Measurements from ENCODE around the gene OBSCN.
A peak's percentile ranks its signal among the peaks of the same experiment; 100 is the strongest.

The OBSCN gene

DNA sequence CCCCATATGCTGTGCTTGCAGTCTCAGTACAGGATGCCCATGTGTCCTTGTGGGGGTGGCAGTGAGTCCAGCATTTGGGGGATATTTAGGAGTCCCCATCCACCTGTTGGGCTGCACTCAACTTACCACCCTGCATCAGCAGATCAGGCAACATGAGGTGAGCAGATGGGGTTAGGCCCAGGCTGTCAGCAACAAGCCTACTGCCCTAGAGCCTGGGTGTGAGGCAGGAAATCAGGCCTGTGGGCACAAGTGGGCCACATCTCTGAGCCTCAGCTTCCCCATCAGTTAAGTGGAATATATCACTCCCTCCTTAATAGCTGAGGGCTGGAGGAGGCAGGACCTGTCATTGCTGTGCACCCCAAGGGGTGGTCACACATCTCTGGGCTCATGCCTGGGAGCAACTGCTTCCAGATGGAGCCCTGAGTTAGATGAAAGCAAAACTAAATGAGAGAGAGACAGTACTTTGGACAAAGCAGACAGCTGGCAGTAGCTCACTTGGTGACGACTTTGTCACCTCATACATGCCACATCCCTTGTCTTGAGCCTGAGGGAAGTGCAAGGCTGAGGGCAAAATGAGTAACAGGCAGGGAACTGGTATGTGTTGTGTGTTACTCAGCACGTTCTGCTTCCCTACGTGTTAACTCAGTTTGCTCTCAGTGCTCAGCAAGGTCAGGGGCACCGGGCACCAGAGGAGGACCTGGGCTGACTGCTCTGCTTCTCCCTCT is 150.4 kb downstream of the OBSCN start:
- peak; percentile 43 for DNase-seq (ENCODE audit: low read depth)

DNA sequence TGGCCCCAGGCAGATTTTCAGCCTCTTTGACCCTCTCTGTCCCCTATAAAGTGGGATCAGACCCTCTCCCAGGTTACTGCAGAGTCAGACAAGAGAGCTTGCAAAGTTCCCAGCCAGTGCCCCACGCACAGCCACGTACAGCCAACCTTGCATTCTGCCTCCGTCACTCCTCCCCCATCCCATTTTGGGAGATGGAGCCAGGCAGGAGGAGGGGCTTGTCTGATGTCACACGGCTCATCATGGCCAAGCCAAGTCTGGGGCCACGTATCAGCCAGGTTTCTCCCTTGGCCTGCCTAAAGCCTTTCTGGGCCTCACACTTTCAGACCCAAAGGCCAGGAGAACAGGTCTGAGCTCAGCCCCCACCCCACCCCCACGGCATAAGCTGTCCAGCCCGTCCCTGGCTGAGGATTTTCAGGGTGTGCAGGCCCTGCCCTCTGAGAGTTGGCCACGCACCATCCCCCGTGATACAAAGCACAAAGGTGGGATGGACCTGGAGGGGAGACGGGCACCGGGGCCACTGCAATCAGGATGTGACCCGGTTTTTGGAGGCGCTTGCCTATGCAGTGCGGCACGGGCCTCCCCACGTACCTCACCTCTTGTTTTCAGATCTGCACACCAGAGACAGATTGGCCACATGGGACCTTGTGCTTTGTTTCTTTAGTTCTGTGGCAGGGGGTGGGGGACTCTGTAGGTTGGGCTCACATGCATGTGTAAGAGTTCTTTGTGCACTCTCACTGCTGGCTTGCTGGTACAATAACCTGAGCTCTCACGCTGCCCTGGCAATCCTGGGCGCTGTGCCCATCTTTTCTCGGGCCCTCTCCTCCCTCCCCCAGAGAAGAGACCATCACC is 151.1 kb downstream of the OBSCN start:
- DNase-seq (ENCODE audit: low read depth), result no peak

DNA sequence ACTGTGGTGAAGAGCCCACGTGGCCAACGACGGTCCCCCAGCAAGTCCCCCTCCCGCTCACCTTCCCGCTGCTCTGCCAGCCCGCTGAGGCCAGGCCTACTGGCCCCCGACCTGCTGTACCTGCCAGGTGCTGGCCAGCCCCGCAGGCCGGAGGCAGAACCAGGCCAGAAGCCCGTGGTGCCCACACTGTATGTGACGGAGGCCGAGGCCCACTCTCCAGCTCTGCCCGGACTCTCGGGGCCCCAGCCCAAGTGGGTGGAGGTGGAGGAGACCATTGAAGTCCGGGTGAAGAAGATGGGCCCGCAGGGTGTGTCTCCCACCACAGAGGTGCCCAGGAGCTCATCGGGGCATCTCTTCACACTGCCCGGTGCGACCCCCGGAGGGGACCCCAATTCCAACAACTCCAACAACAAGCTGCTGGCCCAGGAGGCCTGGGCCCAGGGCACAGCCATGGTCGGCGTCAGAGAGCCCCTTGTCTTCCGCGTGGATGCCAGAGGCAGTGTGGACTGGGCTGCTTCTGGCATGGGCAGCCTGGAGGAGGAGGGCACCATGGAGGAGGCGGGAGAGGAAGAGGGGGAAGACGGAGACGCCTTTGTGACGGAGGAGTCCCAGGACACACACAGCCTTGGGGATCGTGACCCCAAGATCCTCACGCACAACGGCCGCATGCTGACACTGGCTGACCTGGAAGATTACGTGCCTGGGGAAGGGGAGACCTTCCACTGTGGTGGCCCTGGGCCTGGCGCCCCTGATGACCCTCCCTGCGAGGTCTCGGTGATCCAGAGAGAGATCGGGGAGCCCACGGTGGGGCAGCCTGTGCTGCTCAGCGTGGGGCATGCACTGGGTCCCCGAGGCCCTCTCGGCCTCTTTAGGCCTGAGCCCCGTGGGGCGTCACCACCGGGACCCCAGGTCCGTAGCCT is 152.0 kb downstream of the OBSCN start:
- DNase-seq (ENCODE audit: low read depth), result no peak

DNA sequence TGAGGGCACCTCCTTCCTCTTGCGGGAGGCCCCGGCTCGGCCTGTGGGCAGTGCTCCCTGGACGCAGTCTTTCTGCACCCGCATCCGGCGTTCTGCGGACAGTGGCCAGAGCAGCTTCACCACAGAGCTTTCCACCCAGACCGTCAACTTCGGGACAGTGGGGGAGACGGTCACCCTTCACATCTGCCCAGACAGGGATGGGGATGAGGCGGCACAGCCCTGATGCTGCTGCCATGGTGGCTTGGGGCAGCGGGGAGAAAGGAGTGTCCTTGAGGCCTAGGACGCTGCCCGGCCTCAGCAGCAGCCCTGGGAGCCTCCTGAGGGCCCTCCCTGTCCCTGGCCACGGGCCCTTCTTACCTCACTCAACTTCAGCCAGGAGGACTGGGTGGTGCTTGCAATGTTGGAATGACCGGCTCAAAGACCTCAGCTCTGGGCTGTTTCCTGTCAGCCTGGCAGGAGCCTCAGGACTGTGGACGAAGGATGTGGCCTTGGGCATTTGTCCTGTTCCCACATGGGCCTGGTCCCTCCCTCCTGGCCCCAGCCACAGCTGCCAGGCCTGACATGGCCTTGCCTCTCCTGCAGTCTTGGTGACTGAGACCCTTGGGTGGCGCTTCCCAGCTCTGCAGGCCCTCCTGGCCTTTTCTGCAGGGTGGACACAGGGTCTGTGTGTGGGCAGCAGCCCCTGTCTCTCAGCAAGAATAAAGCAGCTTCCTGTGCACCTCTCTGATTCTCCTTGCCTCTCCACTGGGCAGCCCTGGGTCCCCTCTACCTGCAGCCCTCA is 152.9 kb downstream of the OBSCN start:
- peak; percentile 10 for DNase-seq (ENCODE audit: low read depth)

GRCh38 chr1:228361314-228362140 is 153.7 kb downstream of the OBSCN start:
- DNase-seq (ENCODE audit: low read depth), result no peak

GRCh38 chr1:228362141-228362883 is 154.5 kb downstream of the OBSCN start:
- DNase-seq (ENCODE audit: low read depth), result no peak

- DNase-seq (ENCODE audit: low read depth), result no peak
Measured at GRCh38 chr1:228362884-228363450, 155.1 kb downstream of the OBSCN start.

- DNase-seq (ENCODE audit: low read depth), result no peak
Measured at GRCh38 chr1:228363686-228364067, 155.8 kb downstream of the OBSCN start.

- DNase-seq (ENCODE audit: low read depth), result no peak
Measured at GRCh38 chr1:228364068-228364705, 156.3 kb downstream of the OBSCN start.

GRCh38 chr1:228364706-228365213 is 156.9 kb downstream of the OBSCN start:
- no peak for DNase-seq (ENCODE audit: low read depth)

DNA sequence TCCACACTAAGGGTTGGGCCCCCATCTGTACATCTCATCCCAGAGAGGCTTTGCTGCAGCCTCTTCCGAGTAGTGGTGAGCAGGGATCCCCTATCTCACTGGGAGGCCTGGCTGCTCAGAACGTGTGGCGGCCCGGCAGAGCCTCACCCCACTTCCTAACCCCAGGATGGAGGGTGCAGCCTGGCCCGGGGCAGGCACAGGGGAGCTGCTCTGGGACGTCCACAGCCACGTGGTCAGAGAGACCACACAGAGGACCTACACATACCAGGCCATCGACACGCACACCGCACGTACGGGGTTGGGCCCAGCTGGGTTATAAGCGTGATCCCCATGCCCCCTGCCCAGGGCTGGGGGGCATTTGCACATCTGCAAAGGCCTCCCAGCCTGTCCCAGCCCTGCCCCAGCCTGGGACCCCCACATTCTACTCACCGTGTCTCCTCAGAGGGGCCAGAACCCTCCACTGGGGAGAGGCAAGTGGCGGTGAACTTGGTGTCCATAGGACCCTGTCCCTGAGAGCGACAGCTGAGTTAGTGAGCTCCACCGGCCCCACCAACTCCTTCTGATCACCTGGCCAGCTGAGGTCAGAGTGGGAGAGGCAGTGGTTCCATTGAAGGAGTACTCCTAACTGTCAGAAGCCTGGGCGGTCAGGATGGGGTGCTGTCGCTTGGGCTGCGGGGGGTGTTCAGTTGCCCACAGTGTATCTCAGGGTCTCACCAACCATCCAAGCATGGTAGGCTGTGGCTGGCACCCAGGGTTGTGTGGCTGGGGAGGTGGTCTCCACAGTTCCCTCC is 157.6 kb downstream of the OBSCN start:
- no peak for DNase-seq (ENCODE audit: low read depth)

DNA sequence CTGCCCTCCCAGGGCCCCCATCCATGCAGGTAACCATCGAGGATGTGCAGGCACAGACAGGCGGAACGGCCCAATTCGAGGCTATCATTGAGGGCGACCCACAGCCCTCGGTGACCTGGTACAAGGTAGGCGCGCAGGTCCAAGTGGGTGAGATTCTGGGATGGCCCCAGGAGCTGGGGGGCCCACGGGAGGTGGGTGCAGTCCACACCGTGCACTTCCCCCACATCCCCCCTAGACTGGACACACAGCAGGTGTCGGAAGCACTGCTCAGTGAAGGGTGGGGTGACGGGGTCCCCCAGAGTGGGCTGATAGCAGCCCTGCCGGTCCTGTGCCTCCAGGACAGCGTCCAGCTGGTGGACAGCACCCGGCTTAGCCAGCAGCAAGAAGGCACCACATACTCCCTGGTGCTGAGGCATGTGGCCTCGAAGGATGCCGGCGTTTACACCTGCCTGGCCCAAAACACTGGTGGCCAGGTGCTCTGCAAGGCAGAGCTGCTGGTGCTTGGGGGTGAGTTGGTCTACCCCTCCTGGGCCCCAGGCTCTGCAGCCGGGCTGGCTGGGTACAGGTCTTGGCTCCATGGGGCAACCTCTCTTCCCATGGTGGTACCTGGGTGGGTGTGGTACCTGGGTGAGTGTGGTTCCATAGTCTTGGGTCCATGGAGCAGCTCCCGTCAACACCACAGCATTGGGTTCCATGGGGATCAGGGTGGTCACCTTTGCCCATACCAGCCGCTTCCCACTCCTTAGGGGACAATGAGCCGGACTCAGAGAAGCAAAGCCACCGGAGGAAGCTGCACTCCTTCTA is 158.4 kb downstream of the OBSCN start:
- no peak for DNase-seq (ENCODE audit: low read depth)

GRCh38 chr1:228366866-228367741 is 159.3 kb downstream of the OBSCN start:
- no peak for DNase-seq (ENCODE audit: low read depth)

GRCh38 chr1:228367798-228368791 is 160.3 kb downstream of the OBSCN start:
- DNase-seq (ENCODE audit: low read depth), result no peak
